ENCODE measurements around the gene MUC16.

- TF ChIP-seq CTCF (conservative IDR thresholded peaks at IDR 0.05; ENCODE audit: low read length): no peak
- no peak for TF ChIP-seq EZH2phosphoT487 (IDR thresholded peaks at IDR 0.05; ENCODE audit: borderline replicate concordance, low read depth, low read length)
These were observed 30.8 kb upstream of the MUC16 start for GRCh38 chr19:9041023-9041422.

Data from OCI-LY7 (cell line).